Endothelial cell of hepatic sinusoid (primary cell): ENCODE results near the gene VPS13A.

Experiments used
- in situ Hi-C: cut with HindIII; loops from 2 replicates; pipeline ENCODE4 v1.10.0; 2017; ENCODE audit warnings: low sequenced_read_pairs

The VPS13A gene

DNA sequence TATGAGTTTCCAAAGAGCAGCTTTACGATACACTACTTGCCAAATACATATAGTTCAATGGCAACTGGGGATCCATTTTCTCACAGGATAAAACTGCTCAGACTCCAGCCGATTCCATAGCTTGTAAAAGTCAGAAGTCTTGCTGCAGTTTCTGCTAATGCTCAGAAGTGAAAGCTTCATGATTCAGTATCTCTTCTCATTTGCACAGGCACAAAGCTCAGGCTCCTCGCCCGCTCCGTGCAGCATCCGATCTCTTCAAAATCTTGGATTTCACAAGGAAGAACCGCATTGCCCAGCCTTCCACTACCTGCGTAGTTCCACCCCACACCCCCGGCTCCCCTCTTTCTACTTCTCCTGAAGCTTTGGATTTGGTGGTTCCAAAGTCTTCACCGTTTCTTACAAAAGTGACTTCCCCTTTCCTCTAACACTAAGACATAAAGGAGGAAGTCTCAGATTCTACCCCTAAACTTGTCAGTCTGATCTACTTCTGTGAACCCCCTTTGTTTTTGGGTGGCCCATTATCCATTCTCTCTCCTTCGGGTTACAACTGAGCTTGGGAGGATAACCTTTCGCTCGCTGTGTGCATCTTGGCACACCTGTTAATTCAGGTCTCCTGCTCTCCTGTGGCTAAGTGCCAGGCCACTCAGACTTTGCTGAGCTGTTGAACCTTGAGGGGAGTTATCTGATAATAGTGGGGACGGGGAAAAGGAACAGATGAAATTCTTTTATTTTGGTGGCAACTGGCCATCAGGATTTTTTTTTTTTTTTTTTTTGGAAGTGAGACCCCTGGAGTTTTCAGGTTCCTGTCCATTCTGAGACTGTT, 276.7 kb downstream of the VPS13A start:
- in situ Hi-C loops = loop anchor here (5.0 kb wide), 1 partner anchor 33 kb away; no protein-coding TSS in a partner anchor

DNA sequence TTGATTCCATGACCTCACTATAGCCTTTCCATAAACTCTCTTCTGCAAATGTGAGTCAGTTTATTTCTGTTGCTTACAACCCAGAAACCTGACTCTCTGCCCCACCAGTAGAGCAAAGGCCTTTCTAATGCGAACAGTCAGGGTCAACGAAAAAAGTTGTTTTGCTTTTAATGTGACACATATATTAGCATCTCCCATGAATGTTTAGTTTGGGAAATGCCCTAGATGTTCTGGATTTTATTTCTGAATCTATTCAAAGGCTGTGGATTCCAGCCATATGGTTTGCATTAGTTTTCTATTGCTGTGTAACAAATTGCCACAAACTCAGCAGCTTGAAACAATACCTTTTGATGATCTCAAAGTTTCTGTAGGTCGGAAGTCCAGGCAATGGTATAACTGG, 277.3 kb downstream of the VPS13A start:
- in situ Hi-C loops = loop anchor here (5.0 kb wide), 1 partner anchor 33 kb away; no protein-coding TSS in a partner anchor

DNA sequence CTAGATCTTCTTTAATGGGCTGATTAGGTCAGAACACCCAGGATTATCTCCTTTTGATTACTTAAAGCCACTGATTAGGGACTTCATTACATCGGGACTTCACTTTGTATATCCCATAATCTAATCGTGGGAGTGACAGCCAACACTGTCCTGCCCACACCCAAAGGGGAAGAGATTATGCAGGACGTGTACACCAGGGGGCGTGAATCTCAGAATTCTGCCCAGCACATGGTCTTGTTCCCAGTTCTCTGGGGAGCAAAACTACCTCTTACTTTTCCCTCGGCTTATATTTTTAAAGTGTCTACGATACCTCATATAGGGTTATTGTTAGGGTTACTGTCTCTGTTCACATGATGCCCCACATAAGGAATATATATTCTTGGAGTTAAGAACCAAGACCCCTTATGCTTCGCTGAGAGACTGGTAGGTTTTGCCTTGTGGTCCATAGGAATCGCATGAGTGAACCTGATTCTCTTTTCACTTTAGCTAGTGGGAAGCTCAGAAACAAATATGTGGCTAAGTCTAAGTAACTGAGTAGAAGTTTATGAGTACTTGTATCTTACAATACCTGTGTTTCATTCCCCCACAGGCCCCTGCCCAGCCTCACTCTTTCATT, 278.1 kb downstream of the VPS13A start:
- in situ Hi-C loops = no loop called here

GRCh38 chr9:77456829-77457437, 279.6 kb downstream of the VPS13A start:
- in situ Hi-C loops = no loop called here

GRCh38 chr9:77457916-77458592, 280.7 kb downstream of the VPS13A start:
- in situ Hi-C loops = no loop called here

GRCh38 chr9:77460938-77461337, 283.6 kb downstream of the VPS13A start:
- in situ Hi-C loops = no loop called here

DNA sequence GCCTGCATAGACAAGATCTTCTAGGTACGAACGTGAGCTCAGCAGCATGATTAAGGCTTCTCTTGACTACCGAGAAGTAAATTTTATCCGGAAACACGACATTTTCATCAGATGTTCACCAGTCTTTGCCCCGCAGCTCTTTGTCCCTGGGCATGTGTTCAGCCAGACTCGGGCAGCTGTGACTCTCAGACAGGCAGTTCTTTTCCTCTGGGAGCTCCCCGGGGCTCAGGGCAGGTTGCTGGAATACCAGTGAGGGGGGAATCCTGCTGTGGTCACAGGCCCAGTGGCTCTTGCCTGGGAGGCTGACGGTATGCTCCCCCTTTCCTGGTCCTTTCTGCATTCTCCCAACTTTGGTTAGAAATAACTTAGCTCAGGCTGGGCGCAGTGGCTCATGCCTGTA, 284.7 kb downstream of the VPS13A start:
- in situ Hi-C loops = no loop called here

GRCh38 chr9:77463151-77463550, 285.8 kb downstream of the VPS13A start:
- in situ Hi-C loops = no loop called here

GRCh38 chr9:77464661-77465060, 287.3 kb downstream of the VPS13A start:
- in situ Hi-C loops = no loop called here

DNA sequence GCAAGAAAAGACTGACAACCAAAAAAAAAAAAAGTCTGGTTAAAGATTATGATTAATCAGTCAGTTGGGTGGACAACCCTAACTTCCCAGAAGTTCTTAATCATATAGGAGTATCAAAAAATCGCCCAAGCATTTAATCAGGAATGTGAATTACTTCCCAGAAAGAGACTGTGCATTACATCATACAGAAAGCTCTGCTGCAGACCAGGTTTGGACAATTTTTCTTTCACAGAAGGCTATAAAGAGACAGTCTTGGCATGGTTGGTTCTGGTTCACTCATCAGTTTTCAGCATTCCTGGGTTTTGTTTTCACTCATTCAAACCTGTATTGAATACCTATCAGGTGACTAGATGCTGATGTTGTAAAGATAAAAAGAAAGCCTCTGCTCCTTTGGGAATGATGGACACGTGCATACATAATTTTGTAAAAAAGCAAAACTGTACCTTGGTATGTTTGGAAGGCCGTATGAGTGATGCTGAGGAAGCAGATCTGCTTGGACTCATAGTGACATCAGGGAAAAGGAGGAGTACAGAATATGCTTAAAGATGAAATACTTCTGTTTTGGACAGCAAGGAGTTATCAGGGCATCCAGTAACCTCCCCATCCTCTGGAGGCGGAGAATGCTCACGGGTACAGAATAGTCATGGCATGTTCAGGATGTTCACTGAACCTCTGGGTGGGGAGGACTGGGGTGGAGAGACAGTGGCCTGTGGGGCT, 292.3 kb downstream of the VPS13A start:
- in situ Hi-C loops = no loop called here
